Endothelial cell of umbilical vein (primary cell): ENCODE measurements around the gene ANG. TPM values are rescaled to one million over a fixed set of nuclear protein-coding genes. Genes with fewer than 3 reads are reported as not detected.
"Not testable (repeated sequence)": the region's sequence is repeated elsewhere in the genome, so short reads cannot be mapped to it uniquely, and the experiment has no call there.

ENCODE experiments used
- BruUV-seq: library from RNA; stranded (reverse); fragments of 400-500 nt; replicated peaks from 2 replicates; lab custom pipeline; 2021; lab: Mats Ljungman, UMichigan
- CTCF ChIA-PET: fragments of 300-600, 350-600 bp; sonication (Branson Sonifier 250); formaldehyde crosslinking; loops from one replicate; lab custom pipeline; 2021; ENCODE audit warnings: antibody characterized with exemption, inconsistent platforms; lab: Charles Lee
- POLR2A ChIA-PET: fragments of 300-600, 350-600 bp; sonication (Branson Sonifier 250); formaldehyde crosslinking; loops from one replicate; lab custom pipeline; 2021; ENCODE audit warnings: antibody characterized with exemption, inconsistent platforms; lab: Charles Lee
- DNase-seq: peaks from one replicate; pipeline ENCODE4 v3.0.0-alpha.2; 2011; ENCODE audit warnings: low read depth, low spot score
- FAIRE-seq: peaks from 2 replicates; lab custom pipeline; 2011; peaks lifted over from hg19 to GRCh38; lab: Jason Lieb, UNC
- H2AFZ ChIP-seq: 2 replicates; pipeline ENCODE4 v1.6.0; 2012; ENCODE audit warnings: low read depth, low read length, control low read depth, inconsistent platforms
- H3K27ac ChIP-seq: 2 replicates; pipeline ENCODE4 v1.5.1; 2011; ENCODE audit warnings: low read depth, mild to moderate bottlenecking, control low read depth, low read length, moderate library complexity; ENCODE audit not compliant: insufficient read depth
- H3K27me3 ChIP-seq, 2 experiments: 2 replicates each; pipeline versions ENCODE4 v1.6.0 to v1.6.1; 2011; ENCODE audit warnings: low read length in 2 of 2, mixed read lengths in 1 of 2; ENCODE audit not compliant: control insufficient read depth in 2 of 2, insufficient read depth in 2 of 2
- H3K36me3 ChIP-seq, 2 experiments: 2 replicates in 1 of 2; 3 replicates in 1 of 2; pipeline ENCODE4 v1.5.1; 2011; ENCODE audit warnings: low read length in 2 of 2, mild to moderate bottlenecking in 1 of 2, moderate library complexity in 1 of 2; ENCODE audit not compliant: control insufficient read depth in 2 of 2, insufficient read depth in 2 of 2; ENCODE audit errors: extremely low read depth in 1 of 2
- H3K4me1 ChIP-seq: 3 replicates; pipeline ENCODE4 v1.5.1; 2011; ENCODE audit warnings: mild to moderate bottlenecking, low read length; ENCODE audit not compliant: control insufficient read depth, insufficient read depth; ENCODE audit errors: extremely low read depth
- H3K4me2 ChIP-seq: 2 replicates; pipeline ENCODE4 v1.6.1; 2011; ENCODE audit warnings: low read length, control low read depth, mixed read lengths; ENCODE audit not compliant: insufficient read depth
- H3K4me3 ChIP-seq, 3 experiments: fragments of 200-600 bp in 1 of 3; sonication (generic), shearing (Covaris generic) in 1 of 3; replicated peaks in 1 of 3; 2 replicates each; pipeline ENCODE4 v1.5.1; 2011 to 2016; ENCODE audit warnings: control low read depth in 3 of 3, low read length in 3 of 3, mild to moderate bottlenecking in 2 of 3, inconsistent platforms in 1 of 3, low read depth in 1 of 3, moderate library complexity in 1 of 3; ENCODE audit not compliant: insufficient read depth in 1 of 3
- H3K79me2 ChIP-seq: 2 replicates; pipeline ENCODE4 v1.6.0; 2012; ENCODE audit warnings: low read length, inconsistent platforms; ENCODE audit not compliant: control insufficient read depth, insufficient read depth
- H3K9ac ChIP-seq: replicated peaks from 2 replicates; pipeline ENCODE3; 2011; ENCODE audit warnings: low read length, control low read depth; ENCODE audit not compliant: insufficient read depth; ENCODE audit errors: extremely low read depth
- H3K9me1 ChIP-seq: replicated peaks from 3 replicates; pipeline ENCODE4 v1.6.0; 2011; ENCODE audit warnings: mild to moderate bottlenecking, low read length; ENCODE audit not compliant: control insufficient read depth, insufficient read depth; ENCODE audit errors: extremely low read depth
- H3K9me3 ChIP-seq: replicated peaks from 2 replicates; pipeline ENCODE4 v1.5.1; 2012; ENCODE audit warnings: low read length, inconsistent platforms; ENCODE audit not compliant: control insufficient read depth, insufficient read depth
- H4K20me1 ChIP-seq: replicated peaks from 2 replicates; pipeline ENCODE3; 2011; ENCODE audit warnings: mild to moderate bottlenecking, low read length; ENCODE audit not compliant: control insufficient read depth, insufficient read depth; ENCODE audit errors: extremely low read depth
- CTCF ChIP-seq, 2 donors: IDR thresholded peaks; 1 replicate in 1 of 2; 2 replicates in 1 of 2; pipeline ENCODE4 v1.5.1; 2011; ENCODE audit warnings: low read length in 2 of 2, mild to moderate bottlenecking in 2 of 2, moderate library complexity in 2 of 2, control low read depth in 1 of 2, inconsistent platforms in 1 of 2, low read depth in 1 of 2; ENCODE audit not compliant: insufficient read depth in 1 of 2; ENCODE audit errors: extremely low read depth in 1 of 2
- EZH2 ChIP-seq: IDR thresholded peaks from 2 replicates; pipeline ENCODE4 v1.6.1; 2012; ENCODE audit warnings: borderline replicate concordance, low read depth, mild to moderate bottlenecking, moderate library complexity, low read length, inconsistent platforms; ENCODE audit not compliant: severe bottlenecking
- FOS ChIP-seq: IDR thresholded peaks from 2 replicates; pipeline ENCODE4 v1.6.1; 2011; ENCODE audit warnings: mild to moderate bottlenecking, low read length, moderate library complexity, borderline replicate concordance; ENCODE audit not compliant: insufficient read depth
- GATA2 ChIP-seq: IDR thresholded peaks from 2 replicates; pipeline ENCODE4 v1.7.0; 2011; ENCODE audit warnings: low read depth, mild to moderate bottlenecking, moderate library complexity, mixed read lengths, low read length; ENCODE audit not compliant: insufficient read length, insufficient read depth
- JUN ChIP-seq: IDR thresholded peaks from 2 replicates; pipeline ENCODE4 v1.6.1; 2011; ENCODE audit warnings: borderline replicate concordance, low read depth; ENCODE audit not compliant: insufficient read length, insufficient read depth
- MAX ChIP-seq: IDR thresholded peaks from 2 replicates; pipeline ENCODE4 v1.6.1; 2011; ENCODE audit not compliant: insufficient read depth, insufficient read length
- MYC ChIP-seq: IDR thresholded peaks from one replicate; pipeline ENCODE4 v1.6.1; 2011; ENCODE audit warnings: mild to moderate bottlenecking, low read depth, low read length
- POLR2A ChIP-seq: IDR thresholded peaks from 2 replicates; pipeline ENCODE4 v1.6.1; 2012; ENCODE audit warnings: low read depth, mild to moderate bottlenecking, control low read depth, low read length
- POLR2AphosphoS5 ChIP-seq: IDR thresholded peaks from 2 replicates; pipeline ENCODE4 v1.6.1; 2012; ENCODE audit warnings: low read depth, mild to moderate bottlenecking, control low read depth, low read length, moderate library complexity; ENCODE audit not compliant: insufficient read depth
- dilution Hi-C: fragments of 300-500 bp; cut with MboI; formaldehyde crosslinking; loops from one replicate; pipeline ENCODE4 v1.15.0; 2019; ENCODE audit warnings: low sequenced_read_pairs; ENCODE audit not compliant: extremely low pct_ligation_motif_present
- intact Hi-C: fragments of 100-400 bp; cut with micrococcal nuclease; formaldehyde crosslinking; loops from one replicate; pipeline ENCODE4 v1.10.0; 2022
- polyA plus RNA-seq, 4 experiments: library from polyadenylated mRNA; depleted of rRNA in 3 of 4; stranded (reverse) in 3 of 4; unstranded in 1 of 4; fragments of >200 nt; gene quantifications; 2 replicates each; pipeline versions ENCODE4 v1.2.1 to v1.2.3, GENCODE V29; 2011 to 2012; ENCODE audit warnings: missing spikeins in 1 of 4
- total RNA-seq: library from RNA; stranded (reverse); gene quantifications from 2 replicates; pipeline ENCODE4 v1.2.3, GENCODE V29; 2021

Gene ANG
- total and polyA plus RNA-seq, 2 donors (not counting 3 experiments of a cell fraction or from before 2014, with no cell fraction given): 6.2 to 11.2 TPM

- no peaks in the 10 kb centered on the region for H3K79me2 ChIP-seq
- peaks cover 11% of the 10 kb centered on the region for H3K4me1 ChIP-seq
- intact Hi-C loops: loop anchor here (10.0 kb wide), 1 partner anchor 165 kb away; no protein-coding TSS in a partner anchor
- no peak overlapping the region for H3K4me2 ChIP-seq
- no peak overlapping the region for H2AFZ ChIP-seq
- no peak for DNase-seq
- no peaks in the 10 kb centered on the region for H3K9me1 ChIP-seq
- H3K27me3 ChIP-seq: no peaks in the 10 kb centered on the region
- TF ChIP-seq GATA2 (no peak), MAX (no peak), POLR2AphosphoS5 (no peak), POLR2A (no peak), MYC (no peak), JUN (no peak), EZH2 (no peak), FOS (no peak), CTCF (IDR thresholded peaks at IDR 0.05; ENCODE audit: extremely low read depth in 1 of 2, insufficient read depth in 1 of 2, low read depth in 1 of 2, low read length in 2 of 2) (no peak)
- H4K20me1 ChIP-seq: no peaks in the 10 kb centered on the region
- H3K27ac ChIP-seq: no peak overlapping the region
- dilution Hi-C loops: no loop called here
- CTCF ChIA-PET: interaction anchor here (0.8 to 2.2 kb wide), 10 partner anchors 58 to 271 kb away, joined by 3 to 34 read pairs (median 8); no protein-coding TSS in a partner anchor
- H3K9ac ChIP-seq: no peak overlapping the region
- no peak for FAIRE-seq
- no peaks in the 10 kb centered on the region for H3K36me3 ChIP-seq
- H3K4me3 ChIP-seq: no peak overlapping the region
- POLR2A ChIA-PET: no interaction called here
- H3K9me3 ChIP-seq: no peaks in the 10 kb centered on the region
- no TSS peak for BruUV-seq
Measured at GRCh38 chr14:20699931-20700330, 11.4 kb downstream of the ANG start.

- H4K20me1 ChIP-seq, FAIRE-seq, H3K27ac ChIP-seq, H3K4me2 ChIP-seq, BruUV-seq, H2AFZ ChIP-seq, intact Hi-C loops, dilution Hi-C loops, H3K27me3 ChIP-seq, H3K4me3 ChIP-seq, H3K9me1 ChIP-seq, DNase-seq, H3K79me2 ChIP-seq, H3K9me3 ChIP-seq, POLR2A ChIA-PET, H3K36me3 ChIP-seq, H3K9ac ChIP-seq: not testable (repeated sequence)
- H3K4me1 ChIP-seq: peaks cover 11% of the 10 kb centered on the region
- CTCF ChIA-PET: interaction anchor here (1.8 to 2.2 kb wide), 6 partner anchors 57 to 270 kb away, joined by 6 to 34 read pairs (median 10); no protein-coding TSS in a partner anchor
Measured at GRCh38 chr14:20700965-20701364, 12.4 kb downstream of the ANG start.
